GM08714 (cell line): ENCODE data around the gene NRXN3.

Experiments used
- H3K4me3 ChIP-seq: fragments of 200-500 bp; sonication (Bioruptor generic); 2 replicates; pipeline ENCODE4 v1.5.1; 2014; ENCODE audit warnings: mild to moderate bottlenecking, low read length, inconsistent platforms
- ZNF274 ChIP-seq: IDR thresholded peaks from 2 replicates; pipeline ENCODE4 v1.6.1; 2012; ENCODE audit warnings: mild to moderate bottlenecking, low read depth, low read length

The NRXN3 gene

DNA sequence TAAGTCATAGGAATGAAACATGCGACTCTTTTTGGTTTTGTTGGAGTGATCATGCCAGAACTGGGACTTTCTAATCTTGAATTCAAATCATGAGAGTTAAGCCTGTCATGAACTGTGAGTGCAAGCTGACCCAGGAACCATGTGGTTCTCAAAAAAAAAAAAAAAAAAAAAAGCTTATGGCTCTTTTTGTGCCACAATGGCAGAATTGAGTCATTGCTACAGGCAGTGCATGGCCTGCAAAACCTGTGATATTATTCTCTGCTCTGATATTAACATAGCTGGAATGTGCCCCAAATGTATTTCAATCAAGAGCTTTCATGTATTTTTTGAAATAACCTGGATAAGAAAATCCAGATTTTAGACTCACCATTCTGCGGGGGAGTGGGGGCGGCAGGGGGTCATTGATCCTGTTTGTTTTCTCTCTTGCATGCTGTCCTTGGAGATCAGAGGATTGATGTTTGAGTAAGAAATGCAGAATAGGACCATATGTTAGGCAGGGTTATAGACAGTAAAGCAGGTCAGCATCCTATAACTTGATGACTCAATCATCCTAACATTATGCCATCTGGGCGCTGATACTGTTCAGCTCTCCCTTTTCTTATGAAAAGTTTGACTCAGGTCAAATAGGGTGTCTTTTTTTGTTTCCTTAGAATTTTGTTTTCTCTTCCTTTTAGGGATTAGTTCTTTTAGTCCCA lies 1243.7 kb downstream of the NRXN3 start:
- no peak overlapping the region for H3K4me3 ChIP-seq
- TF ChIP-seq ZNF274, result no peak

DNA sequence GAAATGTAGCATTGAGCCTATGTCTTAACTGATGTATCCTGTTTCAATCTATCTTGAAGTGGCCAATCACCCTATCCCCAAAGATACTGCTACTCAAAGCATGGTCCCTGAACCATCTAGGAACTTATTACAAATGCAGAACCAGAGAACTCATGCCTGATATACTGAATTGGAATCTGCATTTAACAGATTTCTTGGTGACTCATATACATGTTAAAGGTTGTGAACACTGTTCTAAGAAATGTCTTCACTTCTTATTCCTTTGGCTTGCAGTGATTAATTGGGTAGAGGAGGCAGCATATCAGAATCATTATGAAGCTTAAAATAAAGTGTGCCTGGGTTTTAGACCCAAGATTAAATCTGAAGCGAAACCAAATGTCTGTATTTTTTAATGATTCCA lies 1245.6 kb downstream of the NRXN3 start:
- no peak for TF ChIP-seq ZNF274
- no peak overlapping the region for H3K4me3 ChIP-seq

DNA sequence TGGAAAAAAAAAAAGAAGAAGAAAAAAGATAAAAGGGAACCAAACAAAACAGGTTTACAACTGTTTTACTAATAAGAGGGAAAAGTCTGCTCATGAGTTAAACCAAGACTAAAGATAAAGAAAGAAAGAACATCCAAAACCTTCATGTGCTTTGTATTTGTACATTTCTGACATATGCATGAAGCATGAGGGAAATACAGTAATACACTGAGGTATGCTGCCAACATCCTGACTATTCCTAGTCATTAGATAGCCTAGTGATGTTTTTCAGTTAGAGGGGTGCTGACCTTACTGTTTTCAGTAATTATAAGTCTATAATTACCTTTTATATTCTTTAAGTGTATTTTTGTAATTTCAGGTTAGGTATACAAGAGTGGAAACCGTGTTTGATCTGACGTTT lies 1247.8 kb downstream of the NRXN3 start:
- TF ChIP-seq ZNF274, result no peak
- no peak overlapping the region for H3K4me3 ChIP-seq

DNA sequence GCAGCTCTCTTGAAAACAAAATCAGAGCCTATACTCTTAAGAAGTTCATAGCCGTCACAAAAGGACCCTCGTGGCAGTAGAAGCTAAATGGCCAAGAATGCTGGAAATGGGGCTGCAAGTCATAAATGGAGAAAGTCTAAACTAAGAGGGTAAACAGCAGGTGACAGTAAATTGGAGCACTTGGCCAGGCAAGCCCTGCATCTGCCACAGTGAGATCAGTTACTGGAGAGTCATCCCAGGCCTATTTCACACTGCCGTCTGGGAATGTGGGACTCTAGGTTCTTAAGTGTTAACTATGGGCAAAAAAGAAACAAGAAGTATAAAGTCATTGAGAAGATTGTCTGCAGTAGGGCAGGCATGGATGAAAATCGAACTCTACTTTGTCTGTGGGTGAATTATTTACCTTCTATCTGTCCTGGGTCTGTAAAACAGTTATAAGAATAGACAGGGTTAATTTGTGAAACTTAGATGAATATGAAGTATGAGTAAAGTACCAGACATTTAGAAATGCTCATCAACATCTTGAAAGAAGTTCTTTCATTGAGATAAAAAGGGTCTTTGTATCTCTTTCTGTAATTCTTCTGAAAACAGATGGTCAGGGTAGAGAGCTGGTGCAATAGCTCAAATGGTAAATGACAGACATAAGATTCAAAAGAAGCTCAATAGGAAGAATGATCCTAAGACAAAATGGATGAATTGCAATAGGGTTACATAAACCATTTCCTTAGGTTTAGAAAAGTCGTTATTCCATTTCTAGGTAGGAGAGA lies 1248.7 kb downstream of the NRXN3 start:
- TF ChIP-seq ZNF274, result no peak
- no peak overlapping the region for H3K4me3 ChIP-seq

DNA sequence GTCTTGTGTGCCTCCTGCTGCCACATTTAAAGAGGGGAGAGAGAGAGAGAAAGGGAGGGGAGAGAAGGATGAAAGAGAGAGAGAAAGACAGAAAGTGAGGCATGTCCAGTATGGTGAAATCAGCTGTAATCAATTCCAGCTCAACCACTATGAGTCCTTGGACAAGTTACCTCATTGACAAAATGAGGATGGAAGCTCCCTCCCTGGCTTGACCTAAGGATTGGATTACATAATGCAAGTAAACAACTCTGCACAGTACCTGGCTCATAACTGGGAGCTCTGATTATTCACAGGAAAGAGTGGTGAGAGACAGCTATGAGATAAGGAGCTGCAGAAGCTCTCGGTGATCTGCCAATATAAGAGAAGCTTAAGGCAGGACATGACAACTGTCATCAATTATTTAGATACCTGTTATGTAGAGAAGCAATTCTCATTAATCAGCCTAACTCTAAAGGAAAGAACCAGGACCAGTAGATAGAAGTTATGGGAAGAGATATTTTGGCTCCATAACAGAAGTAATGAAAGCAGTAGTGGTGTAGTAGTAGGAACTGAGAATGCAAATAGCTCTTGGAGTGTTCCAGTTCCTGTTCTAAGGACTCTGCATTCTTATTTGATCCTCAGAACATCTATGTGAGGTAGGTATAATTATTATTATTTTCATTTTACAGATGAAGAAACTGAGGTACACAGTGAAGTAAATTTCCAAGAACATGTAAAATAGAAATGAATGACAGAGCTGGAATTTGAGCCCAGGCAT lies 1249.6 kb downstream of the NRXN3 start:
- TF ChIP-seq ZNF274, result no peak
- H3K4me3 ChIP-seq, result no peak overlapping the region

DNA sequence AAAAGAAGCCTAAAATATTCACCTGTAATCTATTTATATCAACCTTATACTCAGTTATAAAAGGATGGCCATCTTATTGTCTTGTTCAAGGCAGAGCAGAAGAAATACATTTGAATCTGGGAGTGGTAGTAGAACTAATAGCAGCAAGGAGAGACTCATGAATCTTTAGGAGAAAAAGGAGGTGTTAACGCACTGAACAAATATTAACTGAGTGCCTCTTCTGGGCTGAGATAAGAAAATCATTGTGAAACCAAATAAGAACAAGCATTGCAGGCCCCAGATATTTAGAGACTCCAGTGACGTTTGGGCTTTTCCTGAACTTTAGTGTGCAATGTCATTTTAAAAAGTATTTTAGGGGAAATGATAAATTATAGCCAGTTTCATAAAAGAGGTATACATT lies 1250.6 kb downstream of the NRXN3 start:
- TF ChIP-seq ZNF274, result no peak
- no peak overlapping the region for H3K4me3 ChIP-seq

DNA sequence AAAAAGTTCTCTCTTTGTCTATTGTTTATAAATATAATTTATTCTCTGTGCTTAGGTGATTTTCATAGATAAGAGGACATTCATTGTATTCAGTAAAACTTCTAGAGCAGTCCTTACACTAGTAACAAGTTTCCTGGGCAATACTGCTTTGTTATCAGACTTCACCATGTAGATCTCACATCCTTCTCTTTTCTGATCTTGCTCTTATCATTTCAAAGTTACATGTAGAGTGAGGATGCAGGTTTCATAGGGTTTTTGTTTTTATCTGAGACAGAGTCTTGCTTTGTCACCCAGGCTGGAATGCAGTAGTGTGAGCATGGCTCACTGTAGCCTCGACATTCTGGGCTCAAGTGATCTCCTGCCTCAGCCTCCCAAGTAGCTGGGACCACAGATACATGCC lies 1251.6 kb downstream of the NRXN3 start:
- H3K4me3 ChIP-seq, result no peak overlapping the region
- TF ChIP-seq ZNF274, result no peak

DNA sequence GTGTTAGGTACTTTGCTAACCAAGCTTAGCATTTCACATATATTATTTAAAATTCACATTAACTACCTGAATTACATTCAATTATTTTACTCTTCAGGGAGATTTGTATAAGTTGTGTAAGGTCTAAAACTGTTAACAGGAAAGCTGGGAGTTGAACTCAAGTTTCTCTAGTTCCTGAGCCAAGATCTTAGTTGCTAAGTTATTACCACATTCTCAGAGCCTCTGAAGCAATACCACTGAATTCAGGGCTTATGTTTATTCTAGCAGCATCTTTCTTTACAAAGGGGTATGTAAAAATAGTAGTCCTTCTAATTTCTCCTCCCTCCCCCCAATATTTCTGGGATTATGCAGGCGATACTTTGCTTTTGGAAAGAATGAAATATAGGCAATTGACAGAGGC lies 1254.3 kb downstream of the NRXN3 start:
- no peak for TF ChIP-seq ZNF274
- H3K4me3 ChIP-seq, result no peak overlapping the region

DNA sequence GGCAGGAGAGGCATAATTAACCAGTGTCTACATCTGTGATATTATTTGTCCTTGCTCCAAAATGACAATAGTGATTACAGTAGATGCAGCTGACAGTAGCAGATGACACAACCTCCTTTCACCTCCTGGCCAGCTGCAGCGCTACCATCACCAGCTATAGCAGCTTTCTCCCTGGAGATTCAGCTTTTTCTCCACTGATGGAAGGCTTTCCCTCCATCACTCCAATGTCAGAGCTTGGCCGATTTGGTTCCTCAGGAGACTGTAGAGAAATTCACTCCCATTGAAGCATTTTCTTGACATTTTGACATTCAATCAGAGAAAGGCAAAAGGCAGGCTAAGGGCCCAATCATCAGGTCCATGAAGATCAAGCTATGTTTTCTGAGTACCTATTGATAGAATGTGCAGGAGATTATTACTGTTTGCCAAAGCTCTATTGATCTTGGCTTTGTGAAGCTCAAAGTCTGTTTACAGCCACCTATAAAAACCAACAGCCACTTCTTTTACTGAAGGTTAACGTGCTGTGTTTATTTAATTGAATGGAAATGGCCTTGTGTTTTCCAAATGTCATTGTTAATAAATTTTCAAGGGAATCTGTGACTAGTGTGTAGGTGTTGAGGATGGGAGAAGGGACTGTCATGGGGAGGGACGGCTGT lies 1256.1 kb downstream of the NRXN3 start:
- no peak for TF ChIP-seq ZNF274
- no peak overlapping the region for H3K4me3 ChIP-seq

DNA sequence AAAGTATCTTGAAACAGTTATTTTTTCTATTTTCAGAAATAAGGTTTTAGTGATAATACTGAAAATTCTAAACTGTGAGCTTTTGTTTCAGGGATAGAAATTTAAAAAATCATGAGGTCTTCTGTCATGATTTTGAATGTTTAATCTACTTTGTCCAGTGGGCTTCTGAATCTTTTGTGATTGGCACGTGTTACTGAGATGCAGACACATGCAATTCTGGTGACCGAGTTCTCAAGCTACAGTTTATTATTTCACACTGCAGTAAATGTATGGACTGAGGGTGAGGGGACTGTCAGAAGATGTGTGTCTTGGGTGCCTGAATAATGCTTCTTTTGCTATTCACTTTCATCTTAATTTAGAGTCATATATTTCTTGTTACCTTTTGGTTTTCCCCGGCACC lies 1262.5 kb downstream of the NRXN3 start:
- no peak for TF ChIP-seq ZNF274
- H3K4me3 ChIP-seq, result no peak overlapping the region

DNA sequence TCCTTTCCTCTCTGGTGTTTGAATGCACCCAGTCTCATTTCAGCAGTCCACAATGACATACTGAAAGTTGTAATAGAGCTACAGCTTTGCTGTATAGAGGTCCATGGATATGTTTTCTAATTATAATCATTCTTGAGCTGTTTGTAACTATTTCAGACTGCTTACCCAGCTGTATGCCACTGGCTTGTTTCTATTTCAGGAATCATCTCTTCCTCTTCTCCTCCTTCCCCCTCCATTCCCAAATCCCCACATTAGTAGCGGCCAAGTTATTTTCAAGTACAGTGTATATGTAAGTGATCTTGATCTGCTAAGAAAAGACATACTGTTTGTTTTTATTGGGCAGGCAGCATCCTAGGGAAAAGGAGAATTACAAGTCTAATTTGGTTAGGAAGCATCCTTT lies 1266.2 kb downstream of the NRXN3 start:
- H3K4me3 ChIP-seq, result no peak overlapping the region
- no peak for TF ChIP-seq ZNF274

DNA sequence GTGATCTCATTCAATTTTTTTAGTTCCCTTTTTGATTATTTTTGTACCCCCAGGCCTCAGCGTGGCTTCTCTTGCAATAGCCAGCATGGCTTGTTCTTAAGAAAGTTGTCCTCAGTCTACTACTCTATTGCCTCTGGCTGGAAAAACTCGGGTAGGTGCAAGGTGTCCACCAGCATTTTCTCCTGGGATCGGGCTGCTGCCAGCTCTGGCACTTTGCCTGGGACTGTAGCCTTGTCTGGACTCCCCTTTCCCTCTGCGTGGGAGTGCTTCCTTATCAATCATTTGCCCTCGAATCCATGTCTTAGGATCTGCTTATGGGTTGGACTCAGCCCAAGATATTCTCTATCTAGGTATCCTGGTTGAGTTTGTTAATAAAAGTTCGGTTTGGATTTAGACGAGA lies 1267.8 kb downstream of the NRXN3 start:
- TF ChIP-seq ZNF274, result no peak
- no peak overlapping the region for H3K4me3 ChIP-seq

DNA sequence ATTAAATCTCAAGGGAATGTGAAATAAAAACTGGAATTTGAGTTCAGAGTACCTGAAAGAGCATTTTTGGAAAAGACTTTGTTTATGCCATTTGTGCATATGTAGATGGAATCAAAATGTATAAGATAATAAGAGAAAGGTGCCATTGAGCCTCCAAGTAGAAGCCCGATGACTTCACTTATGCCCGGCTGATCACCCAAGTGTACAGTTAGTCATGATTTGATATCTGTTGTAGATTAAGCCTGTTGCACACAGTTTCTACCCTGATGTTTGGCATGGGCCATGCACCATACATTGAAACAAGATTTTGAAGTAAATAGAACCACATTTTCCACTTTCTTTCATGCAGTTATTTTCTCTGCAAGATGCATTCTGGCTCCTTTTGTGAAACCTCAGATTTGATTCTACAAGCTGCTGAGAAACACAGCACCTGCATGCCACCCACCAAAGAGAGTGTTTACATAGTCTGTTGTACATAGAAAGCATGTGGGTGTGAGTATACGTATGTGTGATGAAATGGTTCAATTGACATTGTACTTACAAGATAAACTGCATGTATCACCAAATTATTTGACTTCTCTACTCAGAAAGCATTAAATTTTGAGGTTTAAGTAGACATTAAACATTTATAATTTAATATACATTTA lies 1268.6 kb downstream of the NRXN3 start:
- H3K4me3 ChIP-seq, result no peak overlapping the region
- no peak for TF ChIP-seq ZNF274

DNA sequence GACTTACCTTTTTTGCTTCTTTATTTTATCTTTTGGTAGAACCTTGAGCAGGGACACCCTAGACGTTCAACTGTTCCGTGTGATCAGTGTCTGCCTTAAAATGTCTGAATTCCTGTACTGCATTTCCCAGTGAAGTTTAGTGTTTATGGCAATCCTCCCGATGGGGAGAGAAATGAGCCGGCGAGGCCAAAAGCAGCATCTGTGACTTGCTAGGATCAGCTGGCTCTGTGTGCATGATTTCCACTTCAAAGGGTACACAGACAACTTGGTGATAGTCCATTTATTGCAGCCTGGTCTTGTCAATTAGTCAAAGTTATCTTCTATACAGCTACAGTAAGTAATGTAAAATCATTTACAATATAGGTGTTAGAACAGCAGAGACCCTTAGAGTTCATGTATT lies 1272.6 kb downstream of the NRXN3 start:
- no peak overlapping the region for H3K4me3 ChIP-seq
- TF ChIP-seq ZNF274, result no peak
